ENCODE results near the gene COQ10B. TPM values are rescaled to one million over a fixed set of nuclear protein-coding genes. Genes with fewer than 3 reads are reported as not detected.

The COQ10B gene
- total RNA-seq, 1 experiment from 2014 or later = 21.7 TPM

DNA sequence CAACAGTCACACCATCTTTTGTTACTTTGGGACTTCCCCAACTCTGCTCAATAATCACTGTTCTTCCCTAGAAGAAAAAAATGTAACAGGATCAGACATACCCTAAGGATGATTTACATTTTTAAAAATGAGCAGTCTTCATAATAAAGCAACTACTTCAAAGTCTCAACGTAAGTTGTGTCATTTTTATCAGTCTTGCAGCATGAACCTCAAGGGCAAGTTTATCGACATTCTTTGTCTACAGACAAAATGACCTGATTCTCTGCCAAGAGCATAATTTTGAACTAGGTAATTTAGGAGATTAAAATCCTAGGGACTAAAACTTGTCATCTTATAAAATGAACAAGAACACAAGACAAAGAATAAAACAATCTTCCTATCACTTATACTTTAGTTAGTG is 44.0 kb downstream of the COQ10B start:
- no peak for ATAC-seq
- CTCF ChIA-PET = no interaction called here
- Mint-ChIP-seq H3K4me1 (peaks cover 51% of the 10 kb centered on the region), H3K9me3 (no peaks in the 10 kb centered on the region), H3K27me3 (ENCODE audit: low read depth) (no peaks in the 10 kb centered on the region; the same call in 1 of the 2 replicates), H3K4me3 (peak overlapping the region; percentile 91), H3K27ac (peak overlapping the region; percentile 91), H3K36me3 (peaks cover 89% of the 10 kb centered on the region)
- no peak for DNase-seq (ENCODE audit: low spot score)
- POLR2A ChIA-PET = interaction anchor here (0.6 kb wide), 1 partner anchor 7 kb away, joined by 4 read pairs; no protein-coding TSS in a partner anchor
- no peak for TF ChIP-seq CREM (CRISPR knock-in tag; IDR thresholded peaks at IDR 0.05)

DNA sequence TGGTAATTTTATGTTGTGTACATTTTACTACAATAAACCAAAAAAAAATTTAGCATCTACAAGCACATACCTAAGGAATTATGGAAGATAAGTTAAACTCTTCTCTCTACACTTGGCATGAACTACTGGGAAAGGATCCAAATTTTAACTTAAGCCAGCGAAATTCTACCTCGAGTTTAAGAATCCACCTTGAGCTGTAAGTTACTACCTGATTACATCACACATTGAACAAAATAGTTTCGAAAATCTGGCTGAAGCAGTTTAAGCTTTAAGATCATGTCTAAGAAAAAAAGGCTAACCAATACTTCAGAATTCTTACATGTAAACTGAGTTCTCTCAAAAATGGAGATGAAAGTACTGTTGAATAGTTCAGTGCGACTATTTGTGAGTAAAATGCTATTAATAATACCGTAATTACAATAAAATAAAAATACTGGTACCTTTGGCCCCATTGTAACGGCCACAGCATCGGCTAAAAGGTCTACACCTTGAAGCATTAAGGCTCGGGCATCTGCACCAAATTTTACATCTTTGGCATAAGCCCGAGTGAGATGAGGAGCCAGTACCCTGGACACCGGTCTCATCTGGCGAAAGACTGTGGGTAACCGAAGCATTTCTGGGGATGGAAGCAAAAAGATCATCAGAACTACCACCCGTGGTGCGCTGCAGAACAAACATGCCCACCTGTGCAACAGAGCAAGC is 45.0 kb downstream of the COQ10B start:
- Mint-ChIP-seq H3K27ac (peak overlapping the region; percentile 97), H3K27me3 (ENCODE audit: low read depth) (no peaks in the 10 kb centered on the region; the same call in 1 of the 2 replicates), H3K4me1 (peaks cover 53% of the 10 kb centered on the region), H3K36me3 (peaks cover 90% of the 10 kb centered on the region), H3K9me3 (no peaks in the 10 kb centered on the region), H3K4me3 (peak overlapping the region; percentile 91)
- ATAC-seq = no peak
- no peak for DNase-seq (ENCODE audit: low spot score)
- TF ChIP-seq E2F4 (CRISPR knock-in tag; IDR thresholded peaks at IDR 0.05; ENCODE audit: borderline replicate concordance, low read depth) = no peak
- TF ChIP-seq ATF6 (CRISPR knock-in tag; IDR thresholded peaks at IDR 0.05) = no peak
- TF ChIP-seq ZNF423 (CRISPR knock-in tag; IDR thresholded peaks at IDR 0.05) = no peak
- ChIA-PET POLR2A (interaction anchor here (1.5 to 5.0 kb wide), 6 partner anchors 14 to 207 kb away, joined by 4 to 64 read pairs (median 12); partner anchors contain the start of genes COQ10B, MARS2 and MOB4), CTCF (no interaction called here)

DNA sequence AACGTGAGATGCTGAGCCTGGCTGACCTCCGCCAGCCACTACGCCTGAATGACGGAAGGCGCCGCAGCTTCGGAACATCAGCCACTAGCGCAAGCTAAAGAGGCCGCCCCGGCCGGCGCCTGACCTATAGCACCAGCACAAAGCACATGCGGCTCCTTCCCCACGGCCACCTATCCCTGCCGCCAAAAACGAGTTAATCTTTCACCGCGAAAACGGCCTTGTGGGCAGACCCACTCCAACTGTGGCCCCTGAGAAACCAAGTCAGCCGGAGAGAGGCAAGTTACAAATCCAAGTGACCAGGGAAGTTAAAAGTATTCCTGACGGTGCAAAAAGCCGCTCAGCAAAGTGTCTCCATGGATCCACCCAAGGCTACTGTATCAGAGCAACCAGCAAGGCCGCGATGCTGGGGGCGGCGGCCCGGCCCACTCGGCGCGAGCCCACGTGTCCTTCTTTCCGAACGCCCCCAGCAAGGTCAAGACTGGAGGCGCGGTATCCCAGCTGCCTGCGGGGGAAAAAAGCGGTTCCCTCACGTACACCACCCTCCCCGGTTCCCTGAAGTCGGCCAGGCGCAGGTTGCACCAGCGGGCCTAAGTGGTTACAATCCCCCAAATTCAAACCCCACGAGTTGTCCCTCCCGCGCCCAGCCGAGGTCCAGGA is 45.7 kb downstream of the COQ10B start:
- Mint-ChIP-seq H3K27me3 (ENCODE audit: low read depth) (no peaks in the 10 kb centered on the region; the same call in 1 of the 2 replicates), H3K4me1 (peaks cover 53% of the 10 kb centered on the region), H3K36me3 (peaks cover 90% of the 10 kb centered on the region), H3K9me3 (no peaks in the 10 kb centered on the region), H3K27ac (peak overlapping the region; percentile 97), H3K4me3 (peak overlapping the region; percentile 91)
- ChIA-PET POLR2A (interaction anchor here (0.5 to 5.0 kb wide), 14 partner anchors 8 to 206 kb away, joined by 3 to 64 read pairs (median 5); partner anchors contain the start of genes COQ10B, MARS2, MOB4 and SF3B1), CTCF (interaction anchor here (0.6 to 1.0 kb wide), 3 partner anchors 9 to 206 kb away, joined by 3 to 6 read pairs (median 4); partner anchors contain the start of gene MARS2)
- no peak for ATAC-seq
- peak; percentile 57 for DNase-seq (ENCODE audit: low spot score)
- no peak for TF ChIP-seq NR3C1 (CRISPR knock-in tag; conservative IDR thresholded peaks at IDR 0.05; ENCODE audit: low read depth)
- TF ChIP-seq, protein P1, sequence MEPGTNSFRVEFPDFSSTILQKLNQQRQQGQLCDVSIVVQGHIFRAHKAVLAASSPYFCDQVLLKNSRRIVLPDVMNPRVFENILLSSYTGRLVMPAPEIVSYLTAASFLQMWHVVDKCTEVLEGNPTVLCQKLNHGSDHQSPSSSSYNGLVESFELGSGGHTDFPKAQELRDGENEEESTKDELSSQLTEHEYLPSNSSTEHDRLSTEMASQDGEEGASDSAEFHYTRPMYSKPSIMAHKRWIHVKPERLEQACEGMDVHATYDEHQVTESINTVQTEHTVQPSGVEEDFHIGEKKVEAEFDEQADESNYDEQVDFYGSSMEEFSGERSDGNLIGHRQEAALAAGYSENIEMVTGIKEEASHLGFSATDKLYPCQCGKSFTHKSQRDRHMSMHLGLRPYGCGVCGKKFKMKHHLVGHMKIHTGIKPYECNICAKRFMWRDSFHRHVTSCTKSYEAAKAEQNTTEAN (CRISPR knock-in tag; IDR thresholded peaks at IDR 0.05) = no peak
- TF ChIP-seq CREB1 (CRISPR knock-in tag; IDR thresholded peaks at IDR 0.05) = no peak
- TF ChIP-seq CREM (CRISPR knock-in tag; IDR thresholded peaks at IDR 0.05) = no peak
- TF ChIP-seq ESRRA (CRISPR knock-in tag; IDR thresholded peaks at IDR 0.05; ENCODE audit: borderline replicate concordance) = 0 out of 2 replicates have a peak, but pooled peaks have one; percentile 14
- TF ChIP-seq, protein P2, sequence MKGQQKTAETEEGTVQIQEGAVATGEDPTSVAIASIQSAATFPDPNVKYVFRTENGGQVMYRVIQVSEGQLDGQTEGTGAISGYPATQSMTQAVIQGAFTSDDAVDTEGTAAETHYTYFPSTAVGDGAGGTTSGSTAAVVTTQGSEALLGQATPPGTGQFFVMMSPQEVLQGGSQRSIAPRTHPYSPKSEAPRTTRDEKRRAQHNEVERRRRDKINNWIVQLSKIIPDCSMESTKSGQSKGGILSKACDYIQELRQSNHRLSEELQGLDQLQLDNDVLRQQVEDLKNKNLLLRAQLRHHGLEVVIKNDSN (CRISPR knock-in tag; IDR thresholded peaks at IDR 0.05) = peak; percentile 5; the same call in 1 of the 2 replicates
- TF ChIP-seq ARID4B (CRISPR knock-in tag; IDR thresholded peaks at IDR 0.05; ENCODE audit: borderline replicate concordance) = no peak
- TF ChIP-seq AR (CRISPR knock-in tag; IDR thresholded peaks at IDR 0.05) = 0 out of 2 replicates have a peak, but pooled peaks have one; percentile 42
- TF ChIP-seq ZNF425 (CRISPR knock-in tag; conservative IDR thresholded peaks at IDR 0.05) = no peak

All from WTC11 (cell line).